Measurements from ENCODE around the gene TBKBP1.

The TBKBP1 gene

GRCh38 chr17:47697906-47698711 is 4.1 kb downstream of the TBKBP1 start:
- in situ Hi-C loops (cut with HindIII; ENCODE audit: low sequenced_read_pairs) = no loop called here

- in situ Hi-C loops (cut with HindIII; ENCODE audit: low sequenced_read_pairs) = no loop called here
Measured at GRCh38 chr17:47698749-47699535, 5.0 kb downstream of the TBKBP1 start.

GRCh38 chr17:47699536-47699840 is 5.5 kb downstream of the TBKBP1 start:
- in situ Hi-C loops (cut with HindIII; ENCODE audit: low sequenced_read_pairs) = no loop called here

DNA sequence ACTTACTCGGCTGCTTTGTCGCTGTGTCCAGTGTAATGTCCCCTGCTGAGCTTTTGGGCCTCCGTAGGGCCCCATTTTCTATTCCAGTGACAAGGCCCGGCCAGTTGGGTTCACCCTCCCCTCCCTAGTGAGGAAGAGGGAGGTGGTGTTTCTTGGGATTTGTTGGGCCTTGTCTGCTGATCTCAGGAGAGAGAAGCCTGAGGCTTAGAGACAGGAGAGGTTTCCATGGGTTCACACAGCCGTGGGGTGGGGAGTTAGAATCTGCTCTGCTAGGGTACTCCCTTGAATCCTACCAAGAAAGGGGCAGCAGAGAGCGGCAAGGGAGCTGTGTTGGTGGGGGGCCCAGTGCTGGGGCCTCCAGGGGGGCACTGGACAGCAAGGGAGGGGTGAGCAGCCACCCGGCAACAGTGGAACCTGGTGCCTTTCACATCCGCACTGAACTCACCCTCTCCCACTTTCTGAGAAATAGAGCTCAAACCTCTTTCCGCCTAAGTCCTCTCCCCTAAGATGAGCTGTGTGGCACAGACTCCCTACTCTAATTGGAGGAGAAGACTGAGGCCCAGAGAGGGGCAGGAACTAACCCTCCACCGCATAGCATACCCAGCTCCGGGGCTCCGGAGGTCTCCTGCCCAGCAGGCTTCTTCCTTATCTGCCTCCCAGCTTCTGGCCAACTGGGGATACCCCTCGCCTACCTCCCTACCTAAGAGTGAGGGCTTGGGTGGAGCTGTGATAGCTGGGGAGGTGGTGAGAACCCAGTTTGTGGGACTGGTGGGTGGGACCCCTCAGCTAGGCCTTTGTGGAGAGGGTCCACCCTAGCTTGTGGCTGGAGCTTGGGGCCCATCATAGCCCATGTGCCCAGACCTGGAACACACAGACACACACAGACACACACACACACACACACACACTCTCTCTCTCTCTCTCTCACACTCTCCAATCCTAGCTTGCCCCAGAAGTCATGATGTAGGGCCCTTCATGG is 6.8 kb downstream of the TBKBP1 start:
- in situ Hi-C loops (cut with HindIII; ENCODE audit: low sequenced_read_pairs) = no loop called here

GRCh38 chr17:47701608-47702007 is 7.6 kb downstream of the TBKBP1 start:
- in situ Hi-C loops (cut with HindIII; ENCODE audit: low sequenced_read_pairs) = no loop called here

DNA sequence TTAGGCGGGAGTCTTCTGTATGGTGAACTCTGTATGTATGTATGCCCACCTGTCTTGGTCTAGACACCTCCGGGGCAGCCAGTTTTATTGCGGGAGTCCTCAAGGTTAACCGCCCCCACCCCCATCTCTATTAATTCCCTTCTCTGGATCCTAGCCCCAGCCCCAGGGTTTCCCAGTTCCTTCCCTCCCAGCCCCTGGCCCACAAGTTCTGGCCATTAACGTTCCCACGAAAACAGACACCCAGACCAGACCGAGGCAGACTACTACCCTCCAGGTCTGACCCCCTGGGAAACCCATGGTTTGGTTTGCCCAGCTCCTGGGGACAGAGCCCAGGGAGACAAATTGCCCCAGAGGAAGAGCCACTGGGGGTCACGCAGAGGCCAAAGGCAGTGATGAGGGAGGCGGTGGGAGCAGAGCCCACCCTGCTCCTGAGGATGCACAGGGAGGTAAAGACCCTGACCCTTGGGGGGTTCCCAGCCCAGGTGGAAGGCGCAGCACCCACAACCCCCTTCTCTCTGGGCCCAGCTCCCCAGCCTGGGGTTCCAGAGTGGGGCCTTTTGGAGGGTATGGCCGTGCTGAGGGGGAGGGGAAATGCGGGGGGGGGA is 8.5 kb downstream of the TBKBP1 start:
- in situ Hi-C loops (cut with HindIII; ENCODE audit: low sequenced_read_pairs) = no loop called here

DNA sequence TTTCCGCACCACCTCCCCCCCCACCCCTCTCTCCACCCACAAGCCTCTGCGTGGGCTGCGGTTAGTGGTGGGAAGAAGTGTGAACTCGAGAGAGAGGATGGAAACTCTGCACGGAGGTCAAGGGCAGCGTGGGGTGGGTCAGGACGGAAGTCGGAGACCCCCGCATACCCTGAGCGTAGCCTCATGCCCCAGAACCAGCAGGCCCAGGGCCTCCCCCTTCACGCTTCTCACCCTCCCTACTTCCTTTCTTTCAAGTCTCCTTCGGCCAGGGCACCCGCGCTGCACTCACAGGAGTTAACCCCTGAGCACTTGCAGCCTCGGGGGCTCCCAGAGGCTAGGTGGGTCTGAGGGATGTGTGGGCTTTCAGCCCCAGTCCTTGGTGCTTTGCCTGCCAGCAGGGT is 9.2 kb downstream of the TBKBP1 start:
- in situ Hi-C loops (cut with HindIII; ENCODE audit: low sequenced_read_pairs) = no loop called here

DNA sequence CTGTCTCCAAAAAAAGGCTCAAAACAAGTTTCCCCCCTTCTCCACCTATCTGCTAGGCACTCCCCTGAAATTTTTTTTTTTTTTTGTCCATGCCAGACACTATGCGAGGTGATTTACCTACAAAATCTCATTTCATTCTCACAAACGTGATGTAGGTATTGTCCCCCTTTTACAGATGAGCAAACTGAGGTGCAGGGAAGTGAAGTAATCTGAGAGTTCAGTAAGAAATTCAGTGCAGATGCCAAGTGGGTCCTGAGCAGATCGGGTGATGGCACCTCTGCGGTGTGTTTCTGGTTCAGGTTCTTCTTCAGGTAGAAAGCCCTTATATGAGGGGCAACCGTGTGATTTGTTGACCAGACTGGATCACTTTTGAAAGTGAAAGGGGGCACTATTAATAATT is 9.7 kb downstream of the TBKBP1 start:
- in situ Hi-C loops (cut with HindIII; ENCODE audit: low sequenced_read_pairs) = no loop called here

DNA sequence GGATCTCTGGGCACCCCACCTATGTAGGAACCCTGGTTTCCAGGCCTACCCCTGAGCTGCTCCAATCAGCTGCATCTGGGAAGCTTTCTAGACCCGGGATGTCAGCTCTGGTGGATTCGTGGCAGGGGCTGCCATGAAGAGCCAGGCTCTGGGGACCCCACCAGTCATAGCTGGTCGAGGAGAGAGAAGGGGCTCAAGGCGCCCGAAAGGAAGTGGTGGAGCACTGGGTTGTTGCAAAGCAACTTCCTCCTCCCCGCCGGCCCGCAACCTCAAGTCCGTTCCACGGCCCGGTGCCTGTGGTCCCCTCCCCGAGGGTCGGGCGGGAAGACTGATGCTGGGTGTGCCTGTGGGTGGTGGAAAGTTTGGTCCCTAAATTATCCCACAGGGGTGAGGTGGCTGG is 10.2 kb downstream of the TBKBP1 start:
- in situ Hi-C loops (cut with HindIII; ENCODE audit: low sequenced_read_pairs) = no loop called here

DNA sequence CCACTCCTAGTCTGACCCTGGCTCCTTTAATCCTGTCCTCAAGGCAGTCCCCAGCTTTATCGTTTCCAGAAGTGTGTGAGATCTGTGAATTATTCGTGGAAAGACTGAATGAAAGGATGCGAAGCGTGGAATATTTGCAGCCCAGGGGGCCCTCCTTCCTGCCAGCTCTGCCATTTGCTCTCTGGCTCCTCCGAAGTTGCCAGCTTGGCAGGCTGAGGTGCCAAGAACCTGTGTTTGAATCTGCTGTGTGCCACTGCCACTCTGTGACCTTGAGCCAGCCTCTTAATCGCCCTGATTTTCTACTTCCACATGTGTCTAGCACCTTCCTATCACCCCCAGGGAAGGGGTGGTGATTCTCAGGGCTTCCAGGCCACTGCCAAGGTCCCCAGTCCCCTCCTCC is 10.8 kb downstream of the TBKBP1 start:
- in situ Hi-C loops (cut with HindIII; ENCODE audit: low sequenced_read_pairs) = no loop called here

- in situ Hi-C loops (cut with HindIII; ENCODE audit: low sequenced_read_pairs) = no loop called here
Measured at GRCh38 chr17:47705536-47706530, 11.9 kb downstream of the TBKBP1 start.

- in situ Hi-C loops (cut with HindIII; ENCODE audit: low sequenced_read_pairs) = no loop called here
Measured at GRCh38 chr17:47707056-47707804, 13.3 kb downstream of the TBKBP1 start.

GRCh38 chr17:47707884-47708283 is 13.9 kb downstream of the TBKBP1 start:
- in situ Hi-C loops (cut with HindIII; ENCODE audit: low sequenced_read_pairs) = no loop called here

- in situ Hi-C loops (cut with HindIII; ENCODE audit: low sequenced_read_pairs) = no loop called here
Measured at GRCh38 chr17:47708312-47708863, 14.4 kb downstream of the TBKBP1 start.

- in situ Hi-C loops (cut with HindIII; ENCODE audit: low sequenced_read_pairs) = no loop called here
Measured at GRCh38 chr17:47708864-47709541, 15.0 kb downstream of the TBKBP1 start.

DNA sequence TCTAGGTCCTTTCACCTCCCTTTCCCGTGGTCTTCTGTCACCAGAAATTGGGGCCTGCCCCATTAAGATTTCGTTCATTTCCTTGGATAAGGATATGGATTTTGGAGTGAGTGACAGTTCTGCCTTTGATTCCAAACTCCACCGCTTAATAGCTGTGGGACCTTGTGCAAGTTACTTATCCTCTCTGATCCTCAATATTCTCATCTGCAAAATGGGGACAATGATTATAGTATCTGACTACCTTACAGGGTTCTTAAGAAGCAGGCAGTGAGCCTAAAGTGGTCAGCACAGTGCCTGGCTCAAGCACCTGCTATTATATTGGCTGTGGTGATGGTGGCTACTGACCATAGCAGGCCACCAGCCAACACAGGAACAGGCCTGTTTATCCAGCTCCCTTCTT is 15.6 kb downstream of the TBKBP1 start:
- in situ Hi-C loops (cut with HindIII; ENCODE audit: low sequenced_read_pairs) = no loop called here

GRCh38 chr17:47711366-47712099 is 17.6 kb downstream of the TBKBP1 start:
- in situ Hi-C loops (cut with HindIII; ENCODE audit: low sequenced_read_pairs) = no loop called here

Data from endothelial cell of hepatic sinusoid (primary cell).